ENCODE measurements around the gene SLC28A2.
"Not testable (repeated sequence)": the region's sequence is repeated elsewhere in the genome, so short reads cannot be mapped to it uniquely, and the experiment has no call there.

The SLC28A2 gene

GRCh38 chr15:45291822-45292582 lies 40.0 kb downstream of the SLC28A2 start:
- H3K9me3 ChIP-seq (ENCODE audit: control insufficient read depth, low read length): no peaks in the 10 kb centered on the region
- no peaks in the 10 kb centered on the region for H3K4me1 ChIP-seq (ENCODE audit: control insufficient read depth, insufficient read depth, low read length, poor library complexity, severe bottlenecking)
- no peaks in the 10 kb centered on the region for H3K36me3 ChIP-seq (ENCODE audit: control insufficient read depth, insufficient read depth, low read length)
- no peak overlapping the region for H3K27ac ChIP-seq (ENCODE audit: low read depth, low read length, severe bottlenecking)
- H3K4me3 ChIP-seq (ENCODE audit: extremely low read depth, insufficient read depth, low read length, poor library complexity, severe bottlenecking): no peak overlapping the region
- whole genome bisulfite sequencing, 2 experiments (ENCODE audit: insufficient coverage in 2 of 2): 76 to 88% methylated on average over 3 to 4 of the region's 9 CpGs

GRCh38 chr15:45293326-45293725 lies 41.3 kb downstream of the SLC28A2 start:
- not testable (repeated sequence) for H3K36me3 ChIP-seq (ENCODE audit: control insufficient read depth, insufficient read depth, low read length); H3K9me3 ChIP-seq (ENCODE audit: control insufficient read depth, low read length); H3K4me1 ChIP-seq (ENCODE audit: control insufficient read depth, insufficient read depth, low read length, poor library complexity, severe bottlenecking); H3K4me3 ChIP-seq (ENCODE audit: extremely low read depth, insufficient read depth, low read length, poor library complexity, severe bottlenecking); H3K27ac ChIP-seq (ENCODE audit: low read depth, low read length, severe bottlenecking)
- WGBS, 2 experiments (ENCODE audit: insufficient coverage in 2 of 2): 100% methylated on average over 3 to 9 of the region's 27 CpGs

- H3K9me3 ChIP-seq (ENCODE audit: control insufficient read depth, low read length); H3K4me3 ChIP-seq (ENCODE audit: extremely low read depth, insufficient read depth, low read length, poor library complexity, severe bottlenecking); H3K27ac ChIP-seq (ENCODE audit: low read depth, low read length, severe bottlenecking); H3K4me1 ChIP-seq (ENCODE audit: control insufficient read depth, insufficient read depth, low read length, poor library complexity, severe bottlenecking); H3K36me3 ChIP-seq (ENCODE audit: control insufficient read depth, insufficient read depth, low read length): not testable (repeated sequence)
- 78 to 100% methylated on average over 1 of the region's 2 CpGs for WGBS, 2 experiments (ENCODE audit: insufficient coverage in 2 of 2)
Observed at GRCh38 chr15:45298964-45299378, 46.9 kb downstream of the SLC28A2 start.

- Histone ChIP-seq H3K36me3 (ENCODE audit: control insufficient read depth, insufficient read depth, low read length) (no peaks in the 10 kb centered on the region), H3K27ac (ENCODE audit: low read depth, low read length, severe bottlenecking) (no peak overlapping the region), H3K4me1 (ENCODE audit: control insufficient read depth, insufficient read depth, low read length, poor library complexity, severe bottlenecking) (no peaks in the 10 kb centered on the region), H3K4me3 (ENCODE audit: extremely low read depth, insufficient read depth, low read length, poor library complexity, severe bottlenecking) (no peak overlapping the region), H3K9me3 (ENCODE audit: control insufficient read depth, low read length) (no peaks in the 10 kb centered on the region)
- WGBS, 2 experiments (ENCODE audit: insufficient coverage in 2 of 2): no CpG with 5 or more reads among the region's 3 CpGs
Observed at GRCh38 chr15:45304711-45305110, 52.7 kb downstream of the SLC28A2 start.

GRCh38 chr15:45306105-45306504 lies 54.1 kb downstream of the SLC28A2 start:
- Histone ChIP-seq H3K4me3 (ENCODE audit: extremely low read depth, insufficient read depth, low read length, poor library complexity, severe bottlenecking) (no peak overlapping the region), H3K27ac (ENCODE audit: low read depth, low read length, severe bottlenecking) (no peak overlapping the region), H3K36me3 (ENCODE audit: control insufficient read depth, insufficient read depth, low read length) (no peaks in the 10 kb centered on the region), H3K9me3 (ENCODE audit: control insufficient read depth, low read length) (no peaks in the 10 kb centered on the region), H3K4me1 (ENCODE audit: control insufficient read depth, insufficient read depth, low read length, poor library complexity, severe bottlenecking) (no peaks in the 10 kb centered on the region)
- WGBS, 2 experiments (ENCODE audit: insufficient coverage in 2 of 2): 88 to 100% methylated on average over 1 of the region's 4 CpGs

GRCh38 chr15:45307230-45307924 lies 55.3 kb downstream of the SLC28A2 start:
- Histone ChIP-seq H3K4me1 (ENCODE audit: control insufficient read depth, insufficient read depth, low read length, poor library complexity, severe bottlenecking) (no peaks in the 10 kb centered on the region), H3K4me3 (ENCODE audit: extremely low read depth, insufficient read depth, low read length, poor library complexity, severe bottlenecking) (no peak overlapping the region), H3K36me3 (ENCODE audit: control insufficient read depth, insufficient read depth, low read length) (no peaks in the 10 kb centered on the region), H3K27ac (ENCODE audit: low read depth, low read length, severe bottlenecking) (no peak overlapping the region), H3K9me3 (ENCODE audit: control insufficient read depth, low read length) (no peaks in the 10 kb centered on the region)
- 54 to 61% methylated on average over 2 of the region's 5 CpGs for WGBS, 2 experiments (ENCODE audit: insufficient coverage in 2 of 2)

- H3K36me3 ChIP-seq (ENCODE audit: control insufficient read depth, insufficient read depth, low read length); H3K4me1 ChIP-seq (ENCODE audit: control insufficient read depth, insufficient read depth, low read length, poor library complexity, severe bottlenecking); H3K4me3 ChIP-seq (ENCODE audit: extremely low read depth, insufficient read depth, low read length, poor library complexity, severe bottlenecking); H3K27ac ChIP-seq (ENCODE audit: low read depth, low read length, severe bottlenecking); H3K9me3 ChIP-seq (ENCODE audit: control insufficient read depth, low read length): not testable (repeated sequence)
- 90 to 97% methylated on average over 19 of the region's 31 CpGs for WGBS, 2 experiments (ENCODE audit: insufficient coverage in 2 of 2)
Observed at GRCh38 chr15:45314117-45314516, 62.1 kb downstream of the SLC28A2 start.

- H3K27ac ChIP-seq (ENCODE audit: low read depth, low read length, severe bottlenecking): no peak overlapping the region
- 88 to 92% methylated on average over 13 of the region's 13 CpGs for WGBS, 2 experiments (ENCODE audit: insufficient coverage in 2 of 2)
- H3K4me1 ChIP-seq (ENCODE audit: control insufficient read depth, insufficient read depth, low read length, poor library complexity, severe bottlenecking): no peaks in the 10 kb centered on the region
- H3K4me3 ChIP-seq (ENCODE audit: extremely low read depth, insufficient read depth, low read length, poor library complexity, severe bottlenecking): no peak overlapping the region
- no peaks in the 10 kb centered on the region for H3K9me3 ChIP-seq (ENCODE audit: control insufficient read depth, low read length)
- H3K36me3 ChIP-seq (ENCODE audit: control insufficient read depth, insufficient read depth, low read length): no peaks in the 10 kb centered on the region
Observed at GRCh38 chr15:45314960-45315359, 62.9 kb downstream of the SLC28A2 start.

GRCh38 chr15:45319472-45320214 lies 67.6 kb downstream of the SLC28A2 start:
- no peak overlapping the region for H3K27ac ChIP-seq (ENCODE audit: low read depth, low read length, severe bottlenecking)
- no peak overlapping the region for H3K4me3 ChIP-seq (ENCODE audit: extremely low read depth, insufficient read depth, low read length, poor library complexity, severe bottlenecking)
- H3K4me1 ChIP-seq (ENCODE audit: control insufficient read depth, insufficient read depth, low read length, poor library complexity, severe bottlenecking): no peaks in the 10 kb centered on the region
- no peaks in the 10 kb centered on the region for H3K36me3 ChIP-seq (ENCODE audit: control insufficient read depth, insufficient read depth, low read length)
- H3K9me3 ChIP-seq (ENCODE audit: control insufficient read depth, low read length): no peaks in the 10 kb centered on the region
- 94 to 100% methylated on average over 2 of the region's 7 CpGs for WGBS, 2 experiments (ENCODE audit: insufficient coverage in 2 of 2)

GRCh38 chr15:45320581-45321205 lies 68.7 kb downstream of the SLC28A2 start:
- H3K36me3 ChIP-seq (ENCODE audit: control insufficient read depth, insufficient read depth, low read length): no peaks in the 10 kb centered on the region
- no peak overlapping the region for H3K4me3 ChIP-seq (ENCODE audit: extremely low read depth, insufficient read depth, low read length, poor library complexity, severe bottlenecking)
- H3K9me3 ChIP-seq (ENCODE audit: control insufficient read depth, low read length): no peaks in the 10 kb centered on the region
- H3K27ac ChIP-seq (ENCODE audit: low read depth, low read length, severe bottlenecking): no peak overlapping the region
- 86 to 92% methylated on average over 1 of the region's 3 CpGs for WGBS, 2 experiments (ENCODE audit: insufficient coverage in 2 of 2)
- H3K4me1 ChIP-seq (ENCODE audit: control insufficient read depth, insufficient read depth, low read length, poor library complexity, severe bottlenecking): no peaks in the 10 kb centered on the region
